GM12801 (cell line): ENCODE results near the gene TCF20.

Experiments
- CTCF ChIP-seq: IDR thresholded peaks from one replicate; pipeline ENCODE4 v1.5.1; 2011; ENCODE audit warnings: control low read depth; ENCODE audit not compliant: insufficient read length; ENCODE audit errors: extremely low read depth

Gene TCF20

GRCh38 chr22:42304324-42304790, 33.9 kb upstream of the TCF20 start:
- no peak for TF ChIP-seq CTCF

GRCh38 chr22:42303396-42304323, 33.2 kb upstream of the TCF20 start:
- TF ChIP-seq CTCF, result no peak

- no peak for TF ChIP-seq CTCF
Observed at GRCh38 chr22:42301742-42302102, 31.3 kb upstream of the TCF20 start.

GRCh38 chr22:42301077-42301741, 30.8 kb upstream of the TCF20 start:
- no peak for TF ChIP-seq CTCF

- no peak for TF ChIP-seq CTCF
Observed at GRCh38 chr22:42300259-42301076, 30.0 kb upstream of the TCF20 start.

- no peak for TF ChIP-seq CTCF
Observed at GRCh38 chr22:42299586-42300258, 29.3 kb upstream of the TCF20 start.
